HG03039 (cell line): Measurements from ENCODE around the gene ZFP42.
"Not testable (repeated sequence)": the region's sequence is repeated elsewhere in the genome, so short reads cannot be mapped to it uniquely, and the experiment has no call there.

Experiments used
- ATAC-seq: cut with Tn5 transposase; IDR thresholded peaks from one replicate; pipeline ENCODE4 v1.9.1; 2021; ENCODE audit warnings: mild to moderate bottlenecking, moderate library complexity; ENCODE audit not compliant: unreplicated experiment

Gene ZFP42

DNA sequence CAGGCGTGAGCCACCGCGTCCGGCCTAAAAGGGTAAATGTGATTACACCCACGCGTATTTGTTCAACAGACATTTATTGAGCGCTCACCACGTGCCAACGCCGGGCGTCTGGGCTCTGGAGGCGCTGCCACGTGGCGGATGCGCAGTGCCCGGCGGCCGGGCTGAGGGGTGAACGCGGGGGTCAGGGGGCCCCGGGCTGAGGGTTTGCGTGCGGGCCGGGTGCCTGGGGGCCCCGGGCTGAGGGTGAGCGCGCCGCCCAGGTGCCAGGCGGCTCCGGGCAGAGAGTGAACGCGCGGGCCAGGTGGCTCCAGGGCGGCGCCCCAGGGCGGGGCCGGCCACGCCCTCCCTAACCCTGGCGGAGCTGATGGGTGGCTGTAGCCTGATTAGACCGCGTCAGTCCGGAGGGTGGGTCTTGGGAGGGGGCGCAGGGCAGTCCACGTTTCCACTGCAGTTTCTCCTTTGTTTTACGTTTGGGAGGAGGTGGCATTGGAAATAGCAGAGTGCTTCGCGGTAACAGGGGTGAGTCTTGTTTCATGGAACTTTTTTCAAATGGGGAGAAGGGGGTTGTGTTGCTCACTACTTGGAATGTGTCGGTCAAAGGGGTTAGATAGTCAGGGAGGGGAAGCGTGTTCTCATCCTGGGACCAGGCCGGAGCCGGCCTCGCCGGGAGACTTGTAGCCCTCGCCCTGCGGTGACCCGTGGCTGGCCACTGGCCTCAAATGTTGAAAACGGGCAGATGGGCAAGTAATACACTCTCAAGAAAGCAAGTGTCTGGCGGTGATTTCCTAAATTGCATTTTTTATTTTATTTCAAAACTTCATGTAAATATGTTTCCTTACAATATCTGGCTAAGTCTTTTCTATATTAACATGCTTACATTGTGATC is at the start of gene ZFP42:
Gene ZFP42 (plus strand): TSS at position 450 of the 886 bp plus-strand sequence. CDS start 7,037 bp downstream, outside the sequence.
- no peak for ATAC-seq

DNA sequence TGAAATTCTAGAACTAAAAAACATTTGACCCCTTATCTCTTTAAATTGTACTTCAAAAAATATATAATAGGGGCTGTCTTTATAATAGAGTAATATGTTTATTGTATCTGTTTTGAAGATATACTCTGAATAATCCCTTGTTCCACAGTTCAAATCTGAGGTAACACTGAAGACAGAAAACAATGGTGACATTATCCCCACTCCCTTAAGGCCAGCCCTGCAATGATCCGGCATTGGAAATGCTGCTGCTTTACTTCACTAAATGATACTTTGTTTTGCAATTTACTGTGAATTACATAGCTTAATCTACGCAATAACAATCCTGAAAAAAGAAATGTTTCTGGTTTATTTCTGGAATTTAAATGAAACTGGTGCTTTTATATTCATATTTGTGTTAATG is 34.4 kb upstream of the ZFP42 start:
- ATAC-seq: no peak

DNA sequence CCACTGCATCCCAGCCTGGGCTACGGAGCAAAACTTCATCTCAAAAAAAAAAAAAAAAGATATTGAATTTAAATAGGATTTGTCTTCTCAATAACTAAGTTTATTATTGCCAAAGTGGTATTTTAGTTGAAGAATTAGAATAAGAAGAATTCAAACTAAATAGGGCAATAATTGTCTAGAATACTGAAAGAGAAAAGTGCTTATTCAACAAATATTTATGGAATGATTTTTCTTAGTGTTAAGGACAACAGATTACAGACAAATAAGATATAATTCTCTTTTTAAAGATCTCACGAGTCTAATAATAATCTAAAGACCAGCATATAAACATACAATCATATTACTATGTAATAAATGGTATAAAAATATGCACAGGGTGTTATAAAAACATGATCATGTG is 33.6 kb upstream of the ZFP42 start:
- no peak for ATAC-seq

- no peak for ATAC-seq
Measured at GRCh38 chr4:187962926-187963325, 32.6 kb upstream of the ZFP42 start.

DNA sequence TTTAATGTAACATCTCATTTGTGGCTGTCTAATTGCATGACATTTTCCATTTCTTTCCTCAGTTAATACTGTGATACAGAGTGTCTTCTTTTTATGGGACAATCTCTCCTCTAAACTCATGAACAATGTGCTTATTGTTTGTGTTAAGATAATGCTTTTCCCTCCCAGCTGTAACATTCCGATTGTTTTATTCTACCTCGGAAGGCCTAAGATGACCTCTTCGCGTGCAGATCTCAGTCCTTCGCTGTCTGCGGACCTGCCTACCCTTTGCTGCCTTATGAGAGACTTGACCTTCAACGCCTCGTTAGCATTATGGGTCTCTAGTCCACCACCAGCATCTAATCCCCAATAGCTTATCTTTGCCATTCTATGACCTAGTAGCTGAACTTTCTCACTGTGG is 29.8 kb upstream of the ZFP42 start:
- no peak for ATAC-seq

DNA sequence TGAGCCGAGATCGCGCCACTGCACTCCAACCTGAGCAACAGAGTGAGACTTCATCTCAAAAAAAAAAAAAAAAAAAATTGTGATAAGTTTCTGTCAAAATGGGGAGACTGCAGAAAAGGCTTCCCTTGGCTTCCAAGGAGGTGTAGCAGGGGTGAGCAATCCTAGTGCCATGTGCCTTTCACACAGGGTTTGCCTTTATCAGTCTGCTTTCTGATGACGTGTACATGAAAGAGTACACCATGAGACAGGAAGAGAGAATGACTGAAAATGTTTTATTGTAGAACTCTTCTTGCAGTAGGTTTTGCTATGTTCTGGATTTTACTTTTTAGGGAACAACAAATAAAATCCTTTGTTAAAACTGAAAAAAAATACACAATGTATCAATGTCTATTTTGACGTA is 23.4 kb upstream of the ZFP42 start:
- ATAC-seq: no peak

- ATAC-seq: no peak
Measured at GRCh38 chr4:187983746-187984145, 11.8 kb upstream of the ZFP42 start.

DNA sequence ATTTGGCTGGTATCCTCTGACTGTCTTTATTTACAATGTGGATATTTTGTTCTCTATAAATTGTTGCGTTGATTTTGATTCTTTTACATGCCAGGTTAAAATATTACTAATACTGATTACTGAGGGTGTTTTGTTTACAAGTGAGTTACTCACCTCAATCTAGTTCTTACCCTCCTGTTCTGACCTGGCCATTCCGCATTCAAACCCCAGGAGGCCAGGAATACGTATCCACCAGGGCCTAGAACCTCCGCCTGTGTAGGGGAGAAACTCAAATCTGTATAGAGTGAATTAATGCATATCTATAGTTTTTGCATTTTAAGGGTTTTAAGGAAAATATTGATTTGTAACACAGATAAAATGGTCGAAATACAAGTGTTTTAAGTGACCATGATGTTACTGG is 2.6 kb upstream of the ZFP42 start:
- no peak for ATAC-seq

GRCh38 chr4:187993827-187994226 is 1.7 kb upstream of the ZFP42 start:
- ATAC-seq: no peak

- ATAC-seq: no peak
Measured at GRCh38 chr4:187996502-187997177, 1.1 kb downstream of the ZFP42 start.

DNA sequence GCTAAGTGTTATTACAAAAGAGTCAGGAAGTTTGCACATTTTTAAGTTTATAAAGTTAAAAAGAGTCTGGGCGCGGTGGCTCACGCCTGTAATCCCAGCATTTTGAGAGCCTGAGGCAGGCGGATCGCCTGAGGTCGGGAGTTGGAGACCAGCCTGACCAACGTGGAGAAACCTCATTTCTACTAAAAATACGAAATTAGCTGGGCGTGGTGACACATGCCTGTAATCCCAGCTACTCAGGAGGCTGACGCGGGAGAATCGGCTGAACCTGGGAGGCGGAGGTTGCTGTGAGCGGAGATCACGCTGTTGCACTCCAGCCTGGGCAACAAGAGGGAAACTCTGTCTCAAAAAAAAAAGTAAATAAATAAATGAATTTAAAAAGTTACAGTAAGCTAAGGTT is 2.4 kb downstream of the ZFP42 start:
- not testable (repeated sequence) for ATAC-seq

- no peak for ATAC-seq
Measured at GRCh38 chr4:187999406-187999932, 3.9 kb downstream of the ZFP42 start.

GRCh38 chr4:188002323-188002722 is 6.8 kb downstream of the ZFP42 start:
- no peak for ATAC-seq

- no peak for ATAC-seq
Measured at GRCh38 chr4:188002751-188003150, 7.2 kb downstream of the ZFP42 start.

DNA sequence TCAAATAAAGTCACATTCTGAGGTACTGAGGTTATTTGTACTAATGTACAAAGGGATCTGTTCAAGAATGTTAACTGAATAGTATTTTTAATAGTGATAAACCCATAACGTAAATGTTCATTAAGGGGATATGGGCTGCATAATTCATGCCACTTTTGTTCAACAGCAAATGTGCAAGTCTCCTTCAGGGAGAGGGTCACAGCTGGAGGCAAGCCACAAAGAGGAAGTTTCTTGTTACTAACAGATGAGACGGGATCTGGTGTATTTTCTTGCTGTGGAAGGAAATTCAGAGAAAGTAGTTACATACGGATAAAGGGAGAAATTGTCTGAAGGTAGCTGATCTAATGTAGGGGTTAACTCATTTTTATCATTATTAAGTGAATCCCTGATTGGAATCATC is 10.0 kb downstream of the ZFP42 start:
- ATAC-seq: no peak

DNA sequence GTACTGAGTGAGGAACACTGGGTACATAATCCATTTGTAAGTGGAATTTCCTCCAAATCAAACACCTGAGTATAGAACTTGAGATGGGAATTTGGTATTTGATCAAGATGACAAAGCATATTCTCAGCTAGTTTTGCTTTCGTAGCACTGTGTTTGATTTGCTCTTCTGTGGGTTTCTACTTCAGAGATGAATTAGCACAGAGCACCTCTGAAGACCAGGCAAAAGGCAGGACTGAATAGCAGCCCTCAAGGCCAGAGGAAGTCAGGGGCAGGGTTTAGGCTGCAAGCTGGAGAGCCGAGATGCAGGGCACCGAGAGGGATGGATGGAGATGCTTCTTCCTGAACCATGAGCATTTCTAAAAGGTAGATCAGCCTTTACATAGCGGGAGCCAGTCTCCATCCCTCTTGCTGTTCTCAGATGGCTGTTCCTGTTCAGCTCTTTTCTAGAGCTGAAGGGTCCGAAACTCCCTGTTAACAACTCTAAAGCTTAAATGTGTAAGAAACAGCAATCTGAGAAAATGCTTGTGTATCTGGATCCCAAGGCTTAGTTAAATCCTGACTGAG is 10.8 kb downstream of the ZFP42 start:
- no peak for ATAC-seq

- no peak for ATAC-seq
Measured at GRCh38 chr4:188008377-188008776, 12.8 kb downstream of the ZFP42 start.

- ATAC-seq: no peak
Measured at GRCh38 chr4:188012426-188012945, 16.9 kb downstream of the ZFP42 start.

DNA sequence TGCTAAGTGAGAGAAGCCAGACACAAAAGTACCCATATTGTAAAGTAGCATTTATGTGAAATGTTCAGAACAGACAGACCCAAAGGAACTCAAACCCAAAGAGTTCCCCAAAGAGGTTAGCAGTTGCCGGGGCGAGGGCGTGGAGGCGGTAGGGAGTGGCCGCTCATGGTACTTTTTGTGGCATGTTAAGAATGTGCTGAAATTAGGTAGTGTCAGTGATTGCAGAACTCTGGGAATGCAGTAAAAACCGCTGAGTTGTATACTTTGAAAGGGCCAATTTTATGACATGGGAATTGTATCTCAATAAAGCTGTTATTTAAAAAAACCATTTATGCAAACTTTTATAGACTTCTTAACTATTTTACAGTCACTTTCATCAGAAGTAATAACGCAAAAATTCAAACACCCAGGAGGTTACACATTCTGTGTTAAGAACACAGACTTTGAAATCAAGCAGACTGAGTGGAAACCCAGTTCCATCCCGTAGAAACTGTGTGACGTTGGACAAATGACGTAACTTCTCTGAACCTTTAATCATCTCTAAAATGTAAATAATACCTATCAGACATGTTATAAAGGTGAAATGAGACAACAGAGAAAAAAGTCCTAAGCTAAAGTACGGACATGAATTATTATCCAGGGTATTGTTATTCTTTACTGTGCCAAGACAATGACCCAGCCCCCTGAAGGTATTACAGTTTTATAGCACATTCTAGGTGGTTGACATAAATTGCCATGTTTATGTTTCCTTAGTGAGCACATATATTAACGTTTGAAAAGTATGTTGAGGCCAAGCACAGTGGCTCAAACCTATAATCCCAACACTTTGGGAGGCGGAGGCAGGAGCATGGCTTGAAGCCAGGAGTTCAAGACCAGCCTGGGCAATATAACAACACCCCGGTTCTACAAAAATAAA is 19.7 kb downstream of the ZFP42 start:
- no peak for ATAC-seq

GRCh38 chr4:188016754-188017153 is 21.2 kb downstream of the ZFP42 start:
- no peak for ATAC-seq
